SU-DHL-6 (cell line): ENCODE data around the gene YRDC.

Experiments used
- H2AFZ ChIP-seq: fragments of 200-600 bp; sonication (generic); 2 replicates; pipeline ENCODE4 v1.6.1; 2014; ENCODE audit warnings: low read depth, mild to moderate bottlenecking, moderate library complexity, mixed read lengths, antibody characterized with exemption, low read length; ENCODE audit not compliant: severe bottlenecking
- H3F3A ChIP-seq: fragments of 200-600 bp; shearing (Covaris generic); 2 replicates; pipeline ENCODE4 v1.6.0; 2016; ENCODE audit warnings: antibody characterized with exemption, mild to moderate bottlenecking; ENCODE audit not compliant: insufficient read depth
- H3K27ac ChIP-seq: fragments of 200-600 bp; sonication (generic); 2 replicates; pipeline ENCODE4 v1.5.1; 2016; ENCODE audit warnings: low read depth, mild to moderate bottlenecking, low read length, moderate library complexity, mixed read lengths
- H3K27me3 ChIP-seq: fragments of 200-600 bp; sonication (generic), shearing (Covaris generic); 2 replicates; pipeline ENCODE4 v1.6.0; 2014; ENCODE audit warnings: mild to moderate bottlenecking, low read length
- H3K36me3 ChIP-seq: fragments of 200-600 bp; sonication (generic); 2 replicates; pipeline ENCODE4 v1.6.1; 2014; ENCODE audit warnings: mild to moderate bottlenecking, low read length, mixed read lengths
- H3K4me2 ChIP-seq: fragments of 300-600, 200-600 bp; shearing (Covaris generic), sonication (generic); 2 replicates; pipeline ENCODE4 v1.6.0; 2014; ENCODE audit warnings: low read length, low read depth, mild to moderate bottlenecking; ENCODE audit not compliant: poor library complexity, severe bottlenecking
- H3K4me3 ChIP-seq: fragments of 200-600 bp; sonication (generic); 2 replicates; pipeline ENCODE4 v1.5.1; 2014; ENCODE audit warnings: antibody characterized with exemption, low read length, mild to moderate bottlenecking, mixed read lengths; ENCODE audit not compliant: insufficient read depth, poor library complexity, severe bottlenecking
- H3K79me2 ChIP-seq: fragments of 200-600 bp; sonication (generic); 2 replicates; pipeline ENCODE4 v1.6.1; 2014; ENCODE audit warnings: mild to moderate bottlenecking, low read length, moderate library complexity; ENCODE audit not compliant: insufficient read depth
- H3K9ac ChIP-seq: fragments of 200-600 bp; sonication (generic); 2 replicates; pipeline ENCODE4 v1.7.0; 2014; ENCODE audit warnings: mild to moderate bottlenecking, low read length
- H3K9me2 ChIP-seq: fragments of 200-600 bp; sonication (generic); replicated peaks from 2 replicates; pipeline ENCODE4 v1.6.1; 2014; ENCODE audit warnings: low read length; ENCODE audit not compliant: insufficient read depth
- H3K9me3 ChIP-seq: fragments of 200-600 bp; sonication (generic); 2 replicates; pipeline ENCODE4 v1.6.1; 2014; ENCODE audit warnings: low read length, mixed read lengths; ENCODE audit not compliant: insufficient read depth
- H4K20me1 ChIP-seq: fragments of 200-600 bp; sonication (generic); 2 replicates; pipeline ENCODE4 v1.6.1; 2014; ENCODE audit warnings: low read depth, mild to moderate bottlenecking, antibody characterized with exemption, low read length, moderate library complexity, mixed read lengths
- EZH2phosphoT487 ChIP-seq: fragments of 200-600 bp; sonication (generic), shearing (Covaris generic); conservative IDR thresholded peaks from 2 replicates; pipeline ENCODE4 v1.6.1; 2018; ENCODE audit warnings: mild to moderate bottlenecking, antibody characterized with exemption, low read length, moderate library complexity, mixed read lengths
- TF ChIP-seq, protein P1 (sequence below): fragments of 200-600 bp; sonication (generic); IDR thresholded peaks from one replicate; pipeline ENCODE4 v1.5.1; 2017; ENCODE audit warnings: antibody characterized with exemption, mild to moderate bottlenecking, low read length, moderate library complexity; ENCODE audit not compliant: insufficient read depth, poor library complexity, severe bottlenecking

The YRDC gene

DNA sequence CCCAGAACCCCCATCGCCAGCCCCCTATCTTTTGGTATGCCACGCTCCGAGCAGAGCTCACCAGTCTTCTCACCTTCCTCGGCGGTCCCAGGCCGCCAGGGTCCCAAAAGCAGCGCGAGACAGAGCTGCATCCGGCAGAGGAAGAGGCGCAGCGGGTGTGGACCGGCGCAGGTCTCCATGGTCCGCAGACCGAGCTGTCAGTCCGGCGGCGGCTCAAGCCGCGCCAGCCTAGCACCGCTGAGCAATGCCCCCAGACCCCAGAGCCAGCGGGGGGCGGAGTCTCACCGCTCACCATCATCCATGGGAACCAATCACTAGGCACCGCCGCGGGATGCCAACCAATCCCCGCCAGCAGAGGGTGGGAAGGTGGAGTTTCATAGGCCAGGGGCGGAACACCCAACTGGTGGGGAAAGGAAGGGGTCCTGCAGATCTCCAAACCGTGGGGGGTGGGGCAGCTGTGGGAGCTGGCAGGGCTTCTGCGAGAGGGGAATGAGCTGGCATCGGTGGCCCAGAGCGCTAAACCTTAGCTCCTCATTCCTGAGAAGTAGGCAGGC, 43.0 kb downstream of the YRDC start, which contains the start of gene EPHA10:
Gene EPHA10, minus strand, starts transcription at position 233 of the 554 bp plus-strand sequence. Its CDS starts 54 bp downstream, at position 179.
- H3K9me3 ChIP-seq = no peaks in the 10 kb centered on the region
- no peak within 1 kb of the TSS for H3K27ac ChIP-seq
- H3K4me2 ChIP-seq = peak within 1 kb of the TSS; percentile 50
- H4K20me1 ChIP-seq = no peaks in the 10 kb centered on the region
- no peaks in the 10 kb centered on the region for H3K9me2 ChIP-seq
- TF ChIP-seq, protein P1, sequence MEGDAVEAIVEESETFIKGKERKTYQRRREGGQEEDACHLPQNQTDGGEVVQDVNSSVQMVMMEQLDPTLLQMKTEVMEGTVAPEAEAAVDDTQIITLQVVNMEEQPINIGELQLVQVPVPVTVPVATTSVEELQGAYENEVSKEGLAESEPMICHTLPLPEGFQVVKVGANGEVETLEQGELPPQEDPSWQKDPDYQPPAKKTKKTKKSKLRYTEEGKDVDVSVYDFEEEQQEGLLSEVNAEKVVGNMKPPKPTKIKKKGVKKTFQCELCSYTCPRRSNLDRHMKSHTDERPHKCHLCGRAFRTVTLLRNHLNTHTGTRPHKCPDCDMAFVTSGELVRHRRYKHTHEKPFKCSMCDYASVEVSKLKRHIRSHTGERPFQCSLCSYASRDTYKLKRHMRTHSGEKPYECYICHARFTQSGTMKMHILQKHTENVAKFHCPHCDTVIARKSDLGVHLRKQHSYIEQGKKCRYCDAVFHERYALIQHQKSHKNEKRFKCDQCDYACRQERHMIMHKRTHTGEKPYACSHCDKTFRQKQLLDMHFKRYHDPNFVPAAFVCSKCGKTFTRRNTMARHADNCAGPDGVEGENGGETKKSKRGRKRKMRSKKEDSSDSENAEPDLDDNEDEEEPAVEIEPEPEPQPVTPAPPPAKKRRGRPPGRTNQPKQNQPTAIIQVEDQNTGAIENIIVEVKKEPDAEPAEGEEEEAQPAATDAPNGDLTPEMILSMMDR = no peak
- TF ChIP-seq EZH2phosphoT487 = no peak
- no peaks in the 10 kb centered on the region for H3K79me2 ChIP-seq
- no peak within 1 kb of the TSS for H3K4me3 ChIP-seq
- H3K27me3 ChIP-seq = no peaks in the 10 kb centered on the region; the same call in 1 of the 2 replicates
- peak within 1 kb of the TSS; percentile 63 for H2AFZ ChIP-seq
- H3K9ac ChIP-seq = peak within 1 kb of the TSS; percentile 3; the same call in 1 of the 2 replicates
- no peaks in the 10 kb centered on the region for H3K36me3 ChIP-seq
- no peaks in the 10 kb centered on the region for H3F3A ChIP-seq

DNA sequence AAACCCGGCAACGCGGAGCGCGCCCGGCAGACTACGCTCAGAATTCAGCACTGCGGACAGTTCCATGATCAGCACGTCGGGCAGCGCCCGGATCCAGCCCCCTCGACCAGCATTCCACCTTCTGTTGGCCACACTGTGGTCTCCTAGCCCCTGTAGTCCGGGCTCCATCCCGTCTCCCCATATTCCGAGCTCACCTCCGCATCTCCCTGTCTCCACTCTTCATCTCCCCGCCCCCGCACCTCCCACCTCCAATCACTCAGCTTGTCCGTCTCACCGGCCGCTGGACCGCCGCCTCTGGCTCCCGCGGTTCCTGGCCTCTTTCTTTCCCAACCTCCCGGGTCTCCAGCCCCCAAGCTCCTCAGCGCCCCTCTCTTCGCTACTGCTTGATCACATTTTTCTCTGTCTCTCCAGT, 43.6 kb downstream of the YRDC start:
- Histone ChIP-seq H3K4me3 (no peak overlapping the region), H3K4me2 (no peak overlapping the region), H3K27me3 (no peaks in the 10 kb centered on the region; the same call in 1 of the 2 replicates), H3K27ac (no peak overlapping the region), H3K9me3 (no peaks in the 10 kb centered on the region), H4K20me1 (no peaks in the 10 kb centered on the region), H3K36me3 (no peaks in the 10 kb centered on the region), H3K9me2 (no peaks in the 10 kb centered on the region), H3F3A (no peaks in the 10 kb centered on the region), H3K79me2 (no peaks in the 10 kb centered on the region), H2AFZ (no peak overlapping the region), H3K9ac (no peak overlapping the region)
- TF ChIP-seq, protein P1 = no peak
- TF ChIP-seq EZH2phosphoT487 = no peak

- H3K4me2 ChIP-seq = no peak overlapping the region
- no peak overlapping the region for H3K27ac ChIP-seq
- no peaks in the 10 kb centered on the region for H3F3A ChIP-seq
- H3K27me3 ChIP-seq = no peaks in the 10 kb centered on the region; the same call in 1 of the 2 replicates
- no peak for TF ChIP-seq EZH2phosphoT487
- TF ChIP-seq, protein P1 = no peak
- H3K79me2 ChIP-seq = no peaks in the 10 kb centered on the region
- no peak overlapping the region for H3K9ac ChIP-seq
- no peaks in the 10 kb centered on the region for H3K9me2 ChIP-seq
- H4K20me1 ChIP-seq = no peaks in the 10 kb centered on the region
- H3K9me3 ChIP-seq = no peaks in the 10 kb centered on the region
- no peaks in the 10 kb centered on the region for H3K36me3 ChIP-seq
- H3K4me3 ChIP-seq = no peak overlapping the region
- H2AFZ ChIP-seq = no peak overlapping the region
These were observed 44.1 kb downstream of the YRDC start for GRCh38 chr1:37763791-37764413.
